HG02759 (cell line): ENCODE results near the gene TMEM203.

Experiments
- ATAC-seq: cut with Tn5 transposase; IDR thresholded peaks from one replicate; pipeline ENCODE4 v1.9.1; 2021; ENCODE audit warnings: mild to moderate bottlenecking, moderate library complexity; ENCODE audit not compliant: unreplicated experiment

TMEM203 gene

GRCh38 chr9:137219757-137220316, 14.4 kb upstream of the TMEM203 start:
- no peak for ATAC-seq

GRCh38 chr9:137218754-137219271, 13.4 kb upstream of the TMEM203 start:
- ATAC-seq, result no peak

- no peak for ATAC-seq
These were observed 12.8 kb upstream of the TMEM203 start for GRCh38 chr9:137218212-137218753.

GRCh38 chr9:137217276-137218211, 12.1 kb upstream of the TMEM203 start:
- no peak for ATAC-seq

- ATAC-seq, result no peak
These were observed 10.9 kb upstream of the TMEM203 start for GRCh38 chr9:137216188-137216965.

GRCh38 chr9:137215196-137215986, 9.9 kb upstream of the TMEM203 start:
- no peak for ATAC-seq

- ATAC-seq, result no peak
These were observed 9.2 kb upstream of the TMEM203 start for GRCh38 chr9:137214620-137215019.

GRCh38 chr9:137213160-137214060, 8.0 kb upstream of the TMEM203 start:
- no peak for ATAC-seq

- ATAC-seq, result no peak
These were observed 7.1 kb upstream of the TMEM203 start for GRCh38 chr9:137212520-137212919.

GRCh38 chr9:137211532-137211931, 6.1 kb upstream of the TMEM203 start:
- no peak for ATAC-seq

GRCh38 chr9:137206602-137207001, 1.2 kb upstream of the TMEM203 start:
- no peak for ATAC-seq

- no peak for ATAC-seq
These were observed 720 bp downstream of the TMEM203 start for GRCh38 chr9:137204731-137205125.

GRCh38 chr9:137202966-137203365, 2.5 kb downstream of the TMEM203 start:
- ATAC-seq, result no peak

GRCh38 chr9:137201205-137201868, 4.1 kb downstream of the TMEM203 start:
- ATAC-seq, result no peak

- ATAC-seq, result peak; percentile 89
These were observed 4.9 kb downstream of the TMEM203 start, which contains the start of gene TPRN for GRCh38 chr9:137200311-137201204. Gene TPRN, minus strand, starts transcription at chr9:137200741. Its CDS starts 30 bp downstream, at chr9:137200711.

- ATAC-seq, result no peak
These were observed 5.9 kb downstream of the TMEM203 start for GRCh38 chr9:137199411-137200121.

- no peak for ATAC-seq
These were observed 6.6 kb downstream of the TMEM203 start for GRCh38 chr9:137198902-137199283.
